HepG2 (cell line): ENCODE data around the gene MTFP1. TPM values are rescaled to one million over a fixed set of nuclear protein-coding genes. Genes with fewer than 3 reads are reported as not detected.

Experiments
- ATF7 ChIP-seq, 2 experiments: fragments of 450-650 bp in 1 of 2; sonication (generic) in 1 of 2; formaldehyde crosslinking in 1 of 2; IDR thresholded peaks; 2 replicates each; pipeline versions ENCODE4 v1.4.0 to v1.6.1; 2016 to 2020; ENCODE audit warnings: antibody characterized with exemption in 1 of 2, mild to moderate bottlenecking in 1 of 2, missing genetic modification reagents in 1 of 2
- CHD4 ChIP-seq: fragments of 200-600 bp; sonication (generic); IDR thresholded peaks from 2 replicates; pipeline ENCODE4 v1.7.0; 2017; ENCODE audit warnings: mild to moderate bottlenecking, low read length, borderline replicate concordance
- CREB1 ChIP-seq, 2 experiments: fragments of 450-650 bp in 1 of 2; IDR thresholded peaks; 2 replicates each; pipeline ENCODE4 v1.6.1; 2016 to 2017; ENCODE audit warnings: control low read depth in 1 of 2, mild to moderate bottlenecking in 1 of 2, missing compliant biosample characterization in 1 of 2, missing genetic modification characterization in 1 of 2
- E2F5 ChIP-seq: sonication (generic); formaldehyde crosslinking; conservative IDR thresholded peaks from 2 replicates; pipeline ENCODE4 v1.4.0; 2020; ENCODE audit warnings: missing genetic modification reagents
- GATA4 ChIP-seq: sonication (generic); IDR thresholded peaks from 2 replicates; pipeline ENCODE4 v1.6.1; 2016; ENCODE audit warnings: antibody characterized with exemption, low read depth, borderline replicate concordance
- GPN1 ChIP-seq: sonication (generic); formaldehyde crosslinking; IDR thresholded peaks from 2 replicates; pipeline ENCODE4 v1.5.1; 2020; ENCODE audit warnings: missing genetic modification reagents, borderline replicate concordance
- HBP1 ChIP-seq: IDR thresholded peaks from 2 replicates; pipeline ENCODE4 v1.6.1; 2016; ENCODE audit warnings: low read depth, control low read depth
- MEIS2 ChIP-seq: sonication (generic); formaldehyde crosslinking; IDR thresholded peaks from 2 replicates; pipeline ENCODE4 v1.9.0; 2021; ENCODE audit warnings: mild to moderate bottlenecking, missing genetic modification reagents
- NFYB ChIP-seq: sonication (generic); formaldehyde crosslinking; IDR thresholded peaks from 2 replicates; pipeline ENCODE4 v1.4.0; 2020; ENCODE audit warnings: missing genetic modification reagents
- THAP9 ChIP-seq: sonication (generic); formaldehyde crosslinking; IDR thresholded peaks from 2 replicates; pipeline ENCODE4; 2020; ENCODE audit warnings: missing genetic modification reagents, mild to moderate bottlenecking, borderline replicate concordance
- ZBTB1 ChIP-seq: sonication (generic); formaldehyde crosslinking; IDR thresholded peaks from 2 replicates; pipeline ENCODE4 v1.4.0; 2020; ENCODE audit warnings: missing genetic modification reagents, borderline replicate concordance
- ZBTB2 ChIP-seq: sonication (generic); formaldehyde crosslinking; IDR thresholded peaks from 2 replicates; pipeline ENCODE4 v1.8.0; 2022; ENCODE audit warnings: low read depth, missing genetic modification reagents
- ZBTB42 ChIP-seq: sonication (generic); formaldehyde crosslinking; IDR thresholded peaks from 2 replicates; pipeline ENCODE4 v1.5.0; 2020; ENCODE audit warnings: mild to moderate bottlenecking, missing genetic modification reagents
- ZFP36L1 ChIP-seq: sonication (generic); formaldehyde crosslinking; IDR thresholded peaks from 2 replicates; pipeline ENCODE4 v1.8.0; 2022; ENCODE audit warnings: mild to moderate bottlenecking, missing genetic modification reagents, moderate library complexity
- ZNF101 ChIP-seq: sonication (generic); formaldehyde crosslinking; IDR thresholded peaks from 2 replicates; pipeline ENCODE4 v1.4.0; 2020; ENCODE audit warnings: mild to moderate bottlenecking, low read depth, missing genetic modification reagents, borderline replicate concordance
- ZNF253 ChIP-seq: sonication (generic); formaldehyde crosslinking; IDR thresholded peaks from 2 replicates; pipeline ENCODE4 v1.8.0; 2022; ENCODE audit warnings: mild to moderate bottlenecking, missing genetic modification reagents, borderline replicate concordance
- ZNF510 ChIP-seq: sonication (generic); formaldehyde crosslinking; IDR thresholded peaks from 2 replicates; pipeline ENCODE4 v1.4.0; 2020; ENCODE audit warnings: low read depth, mild to moderate bottlenecking, missing genetic modification reagents
- ZNF7 ChIP-seq: IDR thresholded peaks from 2 replicates; pipeline ENCODE4 v1.6.1; 2016; ENCODE audit warnings: missing biosample characterization, missing genetic modification reagents
- ZNF724P ChIP-seq: sonication (generic); formaldehyde crosslinking; IDR thresholded peaks from 2 replicates; pipeline ENCODE4 v1.8.0; 2022; ENCODE audit warnings: missing genetic modification reagents, borderline replicate concordance
- ZNF740 ChIP-seq: sonication (generic); formaldehyde crosslinking; IDR thresholded peaks from 2 replicates; pipeline ENCODE4 v1.4.0; 2020; ENCODE audit warnings: missing genetic modification reagents
- ZNF780A ChIP-seq: sonication (generic); formaldehyde crosslinking; IDR thresholded peaks from 2 replicates; pipeline ENCODE4 v1.8.0; 2022; ENCODE audit warnings: mild to moderate bottlenecking, missing genetic modification reagents, moderate library complexity
- polyA plus RNA-seq, 8 experiments: library from polyadenylated mRNA; depleted of rRNA in 3 of 8; stranded (reverse) in 7 of 8; unstranded in 1 of 8; fragments of >200 nt; fragmentation: Illumina TruSeq in 4 of 8; extraction: Trizol in 4 of 8; gene quantifications; 2 replicates each; pipeline versions ENCODE4 v1.2.1 to v1.2.3, GENCODE V29; 2011 to 2016; ENCODE audit warnings: low read depth in 4 of 8, missing spikeins in 1 of 8, mixed read lengths in 1 of 8; ENCODE audit not compliant: insufficient read depth in 1 of 8
- total RNA-seq, 5 experiments: library from RNA; depleted of rRNA; stranded (reverse); fragments of >200 nt; fragmentation: Illumina TruSeq; extraction: Trizol; gene quantifications; 2 replicates each; pipeline ENCODE4 v1.2.3, GENCODE V29; 2016; ENCODE audit warnings: low read depth in 1 of 5

Gene MTFP1
- total and polyA plus RNA-seq, 2 of the 13 experiments (the other 11 are each of a cell fraction or from before 2014, with no cell fraction given) = 29.5 to 45.6 TPM

- TF ChIP-seq HBP1 (CRISPR knock-in tag) = no peak
- 0 out of 2 replicates have a peak, but pooled peaks have one; percentile 10 for TF ChIP-seq ZNF7 (CRISPR knock-in tag)
- TF ChIP-seq CREB1 (IDR thresholded peaks at IDR 0.05) = no peak
- TF ChIP-seq CREB1 (CRISPR knock-in tag; IDR thresholded peaks at IDR 0.05) = no peak
- TF ChIP-seq E2F5 (CRISPR knock-in tag) = peak; percentile 71
- no peak for TF ChIP-seq ZBTB42 (CRISPR knock-in tag)
- peak; percentile 28; the same call in 1 of the 2 replicates for TF ChIP-seq GATA4
- TF ChIP-seq ZBTB2 (CRISPR knock-in tag) = no peak; the same call in 1 of the 2 replicates
- no peak for TF ChIP-seq ZNF253 (CRISPR knock-in tag)
- TF ChIP-seq ZFP36L1 (CRISPR knock-in tag) = no peak
- TF ChIP-seq ATF7 (IDR thresholded peaks at IDR 0.05) = no peak
- 0 out of 2 replicates have a peak, but pooled peaks have one; percentile 53 for TF ChIP-seq ATF7 (CRISPR knock-in tag; IDR thresholded peaks at IDR 0.05)
- TF ChIP-seq ZBTB1 (CRISPR knock-in tag) = no peak
- TF ChIP-seq ZNF780A (CRISPR knock-in tag) = no peak
- no peak for TF ChIP-seq ZNF740 (CRISPR knock-in tag)
- no peak for TF ChIP-seq ZNF101 (CRISPR knock-in tag)
- no peak for TF ChIP-seq NFYB (CRISPR knock-in tag)
- no peak; the same call in 1 of the 2 replicates for TF ChIP-seq MEIS2 (CRISPR knock-in tag)
- 0 out of 2 replicates have a peak, but pooled peaks have one; percentile 45 for TF ChIP-seq ZNF724P (CRISPR knock-in tag)
- no peak for TF ChIP-seq THAP9 (CRISPR knock-in tag)
- no peak for TF ChIP-seq CHD4
- TF ChIP-seq GPN1 = no peak
- no peak for TF ChIP-seq ZNF510
Measured at GRCh38 chr22:30423301-30423958, 2.1 kb upstream of the MTFP1 start (continued).
